Bronchial epithelial cell (primary cell): ENCODE data around the gene KRTAP10-7. TPM values are rescaled to one million over a fixed set of nuclear protein-coding genes. Genes with fewer than 3 reads are reported as not detected.

Experiments used
- DNase-seq: peaks from one replicate; pipeline ENCODE4 v3.0.0-alpha.2; 2010; ENCODE audit warnings: low read depth
- FAIRE-seq: peaks from 2 replicates; lab custom pipeline; 2011; peaks lifted over from hg19 to GRCh38; lab: Jason Lieb, UNC
- H3K27me3 ChIP-seq: 2 replicates; pipeline ENCODE4 v1.5.1; 2011; ENCODE audit warnings: low read length; ENCODE audit not compliant: control insufficient read depth, insufficient read depth
- H3K36me3 ChIP-seq: 2 replicates; pipeline ENCODE4 v1.5.1; 2011; ENCODE audit warnings: low read length; ENCODE audit not compliant: control insufficient read depth, insufficient read depth
- H3K4me3 ChIP-seq: 2 replicates; pipeline ENCODE4 v1.5.1; 2011; ENCODE audit warnings: mild to moderate bottlenecking, low read depth, low read length, control low read depth
- CTCF ChIP-seq: IDR thresholded peaks from 2 replicates; pipeline ENCODE4 v1.5.1; 2011; ENCODE audit warnings: mild to moderate bottlenecking, moderate library complexity, low read length, control low read depth, inconsistent platforms; ENCODE audit not compliant: insufficient read depth, severe bottlenecking
- total RNA-seq: library from RNA; depleted of rRNA; stranded (reverse); fragments of >200 nt; gene quantifications from 2 replicates; pipeline ENCODE4 v1.2.1, GENCODE V29; 2014

The KRTAP10-7 gene
- total RNA-seq, 1 donor from 2014 or later, result not detected

GRCh38 chr21:44574457-44575306 is 25.7 kb upstream of the KRTAP10-7 start:
- Histone ChIP-seq H3K27me3 (no peaks in the 10 kb centered on the region), H3K36me3 (no peaks in the 10 kb centered on the region), H3K4me3 (no peak overlapping the region)
- no peak for DNase-seq
- no peak for TF ChIP-seq CTCF
- FAIRE-seq, result no peak

GRCh38 chr21:44575307-44576024 is 24.9 kb upstream of the KRTAP10-7 start:
- DNase-seq (no peak), FAIRE-seq (no peak)
- Histone ChIP-seq H3K4me3 (no peak overlapping the region), H3K36me3 (no peaks in the 10 kb centered on the region), H3K27me3 (no peaks in the 10 kb centered on the region)
- TF ChIP-seq CTCF, result no peak

- Histone ChIP-seq H3K27me3 (no peaks in the 10 kb centered on the region), H3K36me3 (no peaks in the 10 kb centered on the region), H3K4me3 (no peak overlapping the region)
- DNase-seq (no peak), FAIRE-seq (no peak)
- no peak for TF ChIP-seq CTCF
Measured at GRCh38 chr21:44576025-44576420, 24.4 kb upstream of the KRTAP10-7 start.

GRCh38 chr21:44578371-44579055 is 21.9 kb upstream of the KRTAP10-7 start:
- no peaks in the 10 kb centered on the region for H3K36me3 ChIP-seq
- FAIRE-seq (no peak), DNase-seq (no peak)
- H3K27me3 ChIP-seq, result no peaks in the 10 kb centered on the region
- no peak for TF ChIP-seq CTCF
- H3K4me3 ChIP-seq, result no peak overlapping the region

- H3K36me3 ChIP-seq, result no peaks in the 10 kb centered on the region
- DNase-seq (no peak), FAIRE-seq (no peak)
- no peaks in the 10 kb centered on the region for H3K27me3 ChIP-seq
- TF ChIP-seq CTCF, result no peak
- no peak overlapping the region for H3K4me3 ChIP-seq
Measured at GRCh38 chr21:44579056-44579832, 21.2 kb upstream of the KRTAP10-7 start.
